ENCODE results near the gene SOX13.

- TF ChIP-seq EZH2 (IDR thresholded peaks at IDR 0.05; ENCODE audit: borderline replicate concordance, low read length) (no peak), CTCF (conservative IDR thresholded peaks at IDR 0.05 in 1 of 2, IDR thresholded peaks at IDR 0.05 in 1 of 2; ENCODE audit: extremely low read depth in 1 of 2, insufficient read depth in 1 of 2, low read depth in 1 of 2, low read length in 2 of 2) (no peak)
These were observed 20.5 kb downstream of the SOX13 start for GRCh38 chr1:204093421-204093717.
